Nephron progenitor cell (in vitro differentiated cells): ENCODE measurements around the gene NCL.

Experiments used
- DNase-seq: peaks from one replicate; pipeline ENCODE4 v3.0.0; 2021
- H3K27ac Mint-ChIP-seq: 2 replicates; pipeline ENCODE4 v1.8.0; 2021; ENCODE audit warnings: mild to moderate bottlenecking, moderate library complexity, mixed read lengths
- H3K27me3 Mint-ChIP-seq: 2 replicates; pipeline ENCODE4 v1.8.0; 2021; ENCODE audit warnings: mild to moderate bottlenecking, low read depth, mixed read lengths; ENCODE audit not compliant: poor library complexity
- H3K36me3 Mint-ChIP-seq: 2 replicates; pipeline ENCODE4 v1.8.0; 2021; ENCODE audit warnings: low read depth, mixed read lengths
- H3K4me1 Mint-ChIP-seq: 2 replicates; pipeline ENCODE4 v1.8.0; 2021; ENCODE audit warnings: mixed read lengths
- H3K4me3 Mint-ChIP-seq: 2 replicates; pipeline ENCODE4 v1.8.0; 2021; ENCODE audit warnings: mild to moderate bottlenecking, moderate library complexity, mixed read lengths
- H3K9me3 Mint-ChIP-seq: 2 replicates; pipeline ENCODE4 v1.8.0; 2021; ENCODE audit warnings: mild to moderate bottlenecking, moderate library complexity, mixed read lengths
- TF ChIP-seq, protein P1 (sequence below): fragments of 200-600 bp; sonication (generic); IDR thresholded peaks from 2 replicates; pipeline ENCODE4 v1.5.0; 2021; ENCODE audit warnings: antibody characterized with exemption

The NCL gene, protein sequence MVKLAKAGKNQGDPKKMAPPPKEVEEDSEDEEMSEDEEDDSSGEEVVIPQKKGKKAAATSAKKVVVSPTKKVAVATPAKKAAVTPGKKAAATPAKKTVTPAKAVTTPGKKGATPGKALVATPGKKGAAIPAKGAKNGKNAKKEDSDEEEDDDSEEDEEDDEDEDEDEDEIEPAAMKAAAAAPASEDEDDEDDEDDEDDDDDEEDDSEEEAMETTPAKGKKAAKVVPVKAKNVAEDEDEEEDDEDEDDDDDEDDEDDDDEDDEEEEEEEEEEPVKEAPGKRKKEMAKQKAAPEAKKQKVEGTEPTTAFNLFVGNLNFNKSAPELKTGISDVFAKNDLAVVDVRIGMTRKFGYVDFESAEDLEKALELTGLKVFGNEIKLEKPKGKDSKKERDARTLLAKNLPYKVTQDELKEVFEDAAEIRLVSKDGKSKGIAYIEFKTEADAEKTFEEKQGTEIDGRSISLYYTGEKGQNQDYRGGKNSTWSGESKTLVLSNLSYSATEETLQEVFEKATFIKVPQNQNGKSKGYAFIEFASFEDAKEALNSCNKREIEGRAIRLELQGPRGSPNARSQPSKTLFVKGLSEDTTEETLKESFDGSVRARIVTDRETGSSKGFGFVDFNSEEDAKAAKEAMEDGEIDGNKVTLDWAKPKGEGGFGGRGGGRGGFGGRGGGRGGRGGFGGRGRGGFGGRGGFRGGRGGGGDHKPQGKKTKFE

DNA sequence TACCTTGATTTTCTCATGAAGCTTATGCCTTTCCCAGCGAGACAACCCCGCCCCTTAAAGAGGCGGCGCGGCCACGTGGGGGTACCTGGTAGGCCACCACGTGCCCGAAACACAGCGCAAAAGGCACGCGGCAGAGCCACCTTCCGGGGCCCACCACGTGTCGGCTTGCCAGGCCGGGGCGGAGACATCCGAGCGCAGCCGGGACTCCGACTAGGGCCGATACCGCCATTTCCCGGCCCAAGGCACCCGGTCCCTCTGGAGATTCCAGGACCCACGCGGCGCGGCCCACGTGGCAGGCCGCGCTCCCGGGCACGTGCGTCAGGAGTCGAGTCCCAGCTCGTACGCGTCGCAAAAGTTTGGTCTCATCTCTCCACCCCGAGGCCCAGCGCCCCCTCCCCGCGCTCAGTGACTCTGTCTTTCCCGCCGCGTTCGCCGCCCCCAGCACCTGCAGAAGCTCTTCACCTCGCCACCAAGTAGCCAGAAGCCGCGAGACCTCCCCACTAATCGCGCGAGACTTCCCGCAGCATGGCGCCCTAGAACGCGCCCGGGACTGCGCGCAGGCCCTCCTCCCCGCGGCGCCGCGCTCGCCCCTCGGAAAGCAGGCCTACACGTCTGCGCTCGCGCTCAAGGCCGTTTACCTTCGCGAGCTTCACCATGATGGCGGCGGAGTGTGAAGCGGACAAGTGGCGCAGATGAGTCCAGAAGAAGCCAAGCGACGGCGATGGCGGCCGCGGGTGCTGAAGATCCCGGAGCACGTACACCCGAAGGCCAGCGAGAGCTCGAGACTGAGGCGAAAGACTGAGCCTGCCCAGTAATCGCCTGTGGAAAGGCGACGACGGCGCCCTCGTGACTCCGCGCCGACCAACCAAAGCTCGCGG lies at the start of gene NCL:
NCL (minus strand) TSS at position 787 of the 878 bp plus-strand sequence; CDS start at position 656, 131 bp downstream.
- H3K36me3 Mint-ChIP-seq: peaks cover 47% of the 10 kb centered on the region
- peak within 1 kb of the TSS; percentile 100 for H3K27ac Mint-ChIP-seq
- peaks cover 71% of the 10 kb centered on the region for H3K4me1 Mint-ChIP-seq
- DNase-seq: peak; percentile 87
- TF ChIP-seq, protein P1, sequence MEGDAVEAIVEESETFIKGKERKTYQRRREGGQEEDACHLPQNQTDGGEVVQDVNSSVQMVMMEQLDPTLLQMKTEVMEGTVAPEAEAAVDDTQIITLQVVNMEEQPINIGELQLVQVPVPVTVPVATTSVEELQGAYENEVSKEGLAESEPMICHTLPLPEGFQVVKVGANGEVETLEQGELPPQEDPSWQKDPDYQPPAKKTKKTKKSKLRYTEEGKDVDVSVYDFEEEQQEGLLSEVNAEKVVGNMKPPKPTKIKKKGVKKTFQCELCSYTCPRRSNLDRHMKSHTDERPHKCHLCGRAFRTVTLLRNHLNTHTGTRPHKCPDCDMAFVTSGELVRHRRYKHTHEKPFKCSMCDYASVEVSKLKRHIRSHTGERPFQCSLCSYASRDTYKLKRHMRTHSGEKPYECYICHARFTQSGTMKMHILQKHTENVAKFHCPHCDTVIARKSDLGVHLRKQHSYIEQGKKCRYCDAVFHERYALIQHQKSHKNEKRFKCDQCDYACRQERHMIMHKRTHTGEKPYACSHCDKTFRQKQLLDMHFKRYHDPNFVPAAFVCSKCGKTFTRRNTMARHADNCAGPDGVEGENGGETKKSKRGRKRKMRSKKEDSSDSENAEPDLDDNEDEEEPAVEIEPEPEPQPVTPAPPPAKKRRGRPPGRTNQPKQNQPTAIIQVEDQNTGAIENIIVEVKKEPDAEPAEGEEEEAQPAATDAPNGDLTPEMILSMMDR: no peak
- no peaks in the 10 kb centered on the region for H3K9me3 Mint-ChIP-seq
- H3K27me3 Mint-ChIP-seq: no peaks in the 10 kb centered on the region
- H3K4me3 Mint-ChIP-seq: peak within 1 kb of the TSS; percentile 97

DNA sequence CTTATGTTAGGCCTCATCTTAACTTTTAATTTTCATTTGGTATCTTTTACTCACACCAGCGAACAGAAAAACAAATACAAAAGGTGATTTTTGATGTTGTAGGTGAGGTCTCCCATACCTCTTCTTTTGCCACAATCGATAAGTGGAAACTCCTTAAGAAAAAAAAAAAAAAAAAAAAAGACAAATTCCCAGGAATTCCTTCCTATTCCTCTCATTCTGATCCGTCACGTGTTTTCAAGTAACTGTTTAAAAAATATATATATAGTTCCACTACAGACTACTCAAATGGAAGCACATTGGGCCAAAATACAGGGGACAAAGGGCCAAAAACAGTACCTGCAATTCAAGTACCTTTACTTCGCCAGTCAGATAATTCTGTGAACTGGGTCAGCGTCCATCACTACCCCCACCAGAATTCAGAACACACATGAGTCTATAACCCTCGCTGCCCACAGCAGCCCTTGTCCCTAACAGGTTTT lies 49.5 kb upstream of the NCL start:
- no peak for DNase-seq
- no peaks in the 10 kb centered on the region for H3K9me3 Mint-ChIP-seq
- H3K4me1 Mint-ChIP-seq: peaks cover 28% of the 10 kb centered on the region
- H3K4me3 Mint-ChIP-seq: peak overlapping the region; percentile 87
- no peaks in the 10 kb centered on the region for H3K27me3 Mint-ChIP-seq
- TF ChIP-seq, protein P1: no peak
- H3K27ac Mint-ChIP-seq: peak overlapping the region; percentile 95
- H3K36me3 Mint-ChIP-seq: peaks cover 6% of the 10 kb centered on the region

DNA sequence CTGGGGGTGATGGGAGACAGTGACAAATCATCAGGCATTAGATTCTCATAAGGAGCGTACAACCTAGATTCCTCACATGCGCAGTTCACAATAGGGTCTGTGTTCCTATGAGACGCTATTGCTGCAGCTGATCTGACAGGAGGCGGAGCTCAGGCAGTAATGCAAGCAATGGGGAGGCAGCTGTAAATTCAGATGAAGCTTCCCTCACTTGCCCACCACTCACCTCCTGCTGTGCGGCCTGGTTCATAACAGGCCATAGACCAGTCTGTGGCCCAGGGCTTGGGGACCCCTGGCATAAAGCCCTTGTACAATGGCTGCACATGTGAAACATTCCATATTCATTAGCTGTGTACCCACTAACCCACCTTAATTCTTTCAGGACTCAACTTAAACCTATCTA lies 47.9 kb upstream of the NCL start:
- H3K36me3 Mint-ChIP-seq: peaks cover 16% of the 10 kb centered on the region
- H3K4me3 Mint-ChIP-seq: peak overlapping the region; percentile 49
- no peaks in the 10 kb centered on the region for H3K27me3 Mint-ChIP-seq
- H3K4me1 Mint-ChIP-seq: peaks cover 25% of the 10 kb centered on the region
- H3K9me3 Mint-ChIP-seq: no peaks in the 10 kb centered on the region
- DNase-seq: peak; percentile 38
- TF ChIP-seq, protein P1: no peak
- H3K27ac Mint-ChIP-seq: no peak overlapping the region

DNA sequence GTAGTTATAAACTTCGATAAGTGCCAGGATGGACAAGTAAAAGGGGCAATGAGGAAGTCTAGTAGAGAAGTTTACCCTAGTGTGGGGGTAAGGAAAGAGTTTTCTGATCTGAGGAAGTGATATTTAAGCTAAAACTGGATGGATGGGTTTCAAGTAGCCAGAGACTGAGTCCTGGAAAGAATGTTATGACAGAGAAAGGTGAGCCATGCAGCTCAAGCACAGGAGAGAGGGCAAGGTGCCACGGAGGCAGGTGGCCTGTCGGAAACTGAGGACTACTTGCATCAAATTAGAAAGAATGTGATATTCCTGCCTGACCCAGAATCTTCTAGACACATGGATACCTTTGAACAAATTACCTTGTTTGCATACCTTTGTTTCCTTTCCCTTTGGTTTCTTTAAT lies 39.5 kb upstream of the NCL start:
- Mint-ChIP-seq H3K27me3 (peaks cover 6% of the 10 kb centered on the region), H3K4me1 (no peaks in the 10 kb centered on the region), H3K27ac (no peak overlapping the region), H3K9me3 (no peaks in the 10 kb centered on the region), H3K4me3 (no peak overlapping the region), H3K36me3 (peaks cover 26% of the 10 kb centered on the region)
- TF ChIP-seq, protein P1: no peak
- no peak for DNase-seq

DNA sequence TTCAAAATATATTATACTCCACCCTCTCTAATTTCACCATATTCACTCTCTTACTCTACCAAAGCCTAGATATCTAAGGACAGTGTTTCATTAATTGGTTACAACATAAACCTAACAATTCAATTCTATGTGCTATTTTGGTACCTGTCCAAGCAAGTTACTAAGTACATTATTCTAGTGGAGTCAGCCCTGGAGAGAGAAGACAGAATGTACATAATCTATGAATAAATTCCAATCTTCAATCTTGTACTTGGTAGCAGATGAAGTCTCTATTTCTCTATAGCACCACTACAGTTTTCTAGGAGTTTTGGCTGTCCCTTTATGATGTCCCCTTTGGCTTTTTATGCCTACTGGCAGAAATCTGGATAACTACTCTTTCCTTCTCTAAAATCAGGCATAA lies 38.3 kb upstream of the NCL start:
- Mint-ChIP-seq H3K27me3 (peaks cover 6% of the 10 kb centered on the region), H3K27ac (no peak overlapping the region), H3K9me3 (no peaks in the 10 kb centered on the region), H3K4me1 (no peaks in the 10 kb centered on the region), H3K36me3 (peaks cover 20% of the 10 kb centered on the region), H3K4me3 (no peak overlapping the region)
- DNase-seq: no peak
- TF ChIP-seq, protein P1: no peak
